BLaER1 (cell line): ENCODE data around the gene ARCN1.
A peak's percentile ranks its signal among the peaks of the same experiment; 100 is the strongest.

ENCODE experiments used
- H3K27ac ChIP-seq: shearing (Covaris generic); formaldehyde crosslinking; 2 replicates; pipeline ENCODE4 v1.8.1; 2022
- H3K27me3 ChIP-seq: shearing (Covaris generic); formaldehyde crosslinking; 2 replicates; pipeline ENCODE4 v1.8.1; 2022
- H3K36me3 ChIP-seq: shearing (Covaris generic); formaldehyde crosslinking; 2 replicates; pipeline ENCODE4 v1.8.1; 2022
- H3K4me1 ChIP-seq: shearing (Covaris generic); formaldehyde crosslinking; 2 replicates; pipeline ENCODE4 v1.8.1; 2022
- H3K4me2 ChIP-seq: shearing (Covaris generic); formaldehyde crosslinking; 2 replicates; pipeline ENCODE4 v1.8.1; 2022
- H3K4me3 ChIP-seq: shearing (Covaris generic); formaldehyde crosslinking; 2 replicates; pipeline ENCODE4 v1.8.1; 2022
- H3K9ac ChIP-seq: shearing (Covaris generic); formaldehyde crosslinking; 2 replicates; pipeline ENCODE4 v1.8.1; 2022
- H3K9me3 ChIP-seq: shearing (Covaris generic); formaldehyde crosslinking; 2 replicates; pipeline ENCODE4 v1.8.1; 2022
- H4K20me1 ChIP-seq: shearing (Covaris generic); formaldehyde crosslinking; 2 replicates; pipeline ENCODE4 v1.8.1; 2022
- Cebpa-rat ChIP-seq: shearing (Covaris generic); IDR thresholded peaks from 2 replicates; pipeline ENCODE4 v1.8.1; 2022

Gene ARCN1

GRCh38 chr11:118635237-118635591 lies 63.0 kb downstream of the ARCN1 start:
- no peak overlapping the region for H3K4me3 ChIP-seq
- no peak for TF ChIP-seq Cebpa-rat
- no peaks in the 10 kb centered on the region for H3K27me3 ChIP-seq
- H4K20me1 ChIP-seq, result no peaks in the 10 kb centered on the region
- no peaks in the 10 kb centered on the region for H3K36me3 ChIP-seq
- no peak overlapping the region for H3K27ac ChIP-seq
- H3K4me1 ChIP-seq, result peaks cover 7% of the 10 kb centered on the region
- no peaks in the 10 kb centered on the region for H3K9me3 ChIP-seq
- H3K4me2 ChIP-seq, result peak overlapping the region; percentile 70
- no peak overlapping the region for H3K9ac ChIP-seq

GRCh38 chr11:118635642-118636041 lies 63.4 kb downstream of the ARCN1 start:
- no peak overlapping the region for H3K9ac ChIP-seq
- no peak overlapping the region for H3K27ac ChIP-seq
- no peak overlapping the region for H3K4me3 ChIP-seq
- no peak overlapping the region for H3K4me2 ChIP-seq
- H3K36me3 ChIP-seq, result no peaks in the 10 kb centered on the region
- H3K4me1 ChIP-seq, result peaks cover 8% of the 10 kb centered on the region
- H3K9me3 ChIP-seq, result no peaks in the 10 kb centered on the region
- no peaks in the 10 kb centered on the region for H3K27me3 ChIP-seq
- no peak for TF ChIP-seq Cebpa-rat
- H4K20me1 ChIP-seq, result no peaks in the 10 kb centered on the region

- peaks cover 19% of the 10 kb centered on the region for H3K4me1 ChIP-seq
- H3K27ac ChIP-seq, result no peak overlapping the region
- no peaks in the 10 kb centered on the region for H4K20me1 ChIP-seq
- TF ChIP-seq Cebpa-rat, result no peak
- no peak overlapping the region for H3K9ac ChIP-seq
- H3K27me3 ChIP-seq, result no peaks in the 10 kb centered on the region
- H3K4me3 ChIP-seq, result no peak overlapping the region
- no peak overlapping the region for H3K4me2 ChIP-seq
- no peaks in the 10 kb centered on the region for H3K9me3 ChIP-seq
- H3K36me3 ChIP-seq, result no peaks in the 10 kb centered on the region
Measured at GRCh38 chr11:118636569-118637290, 64.5 kb downstream of the ARCN1 start.

GRCh38 chr11:118638726-118639125 lies 66.5 kb downstream of the ARCN1 start:
- H3K4me1 ChIP-seq, result peaks cover 24% of the 10 kb centered on the region
- H3K4me2 ChIP-seq, result no peak overlapping the region
- H3K9ac ChIP-seq, result no peak overlapping the region
- no peaks in the 10 kb centered on the region for H4K20me1 ChIP-seq
- H3K4me3 ChIP-seq, result no peak overlapping the region
- H3K27ac ChIP-seq, result no peak overlapping the region
- no peaks in the 10 kb centered on the region for H3K27me3 ChIP-seq
- no peaks in the 10 kb centered on the region for H3K36me3 ChIP-seq
- H3K9me3 ChIP-seq, result no peaks in the 10 kb centered on the region
- TF ChIP-seq Cebpa-rat, result no peak

GRCh38 chr11:118639899-118640298 lies 67.7 kb downstream of the ARCN1 start:
- H3K27ac ChIP-seq, result no peak overlapping the region
- TF ChIP-seq Cebpa-rat, result no peak
- H3K4me3 ChIP-seq, result no peak overlapping the region
- H4K20me1 ChIP-seq, result no peaks in the 10 kb centered on the region
- H3K4me1 ChIP-seq, result peaks cover 17% of the 10 kb centered on the region
- no peaks in the 10 kb centered on the region for H3K9me3 ChIP-seq
- no peaks in the 10 kb centered on the region for H3K27me3 ChIP-seq
- no peak overlapping the region for H3K4me2 ChIP-seq
- H3K36me3 ChIP-seq, result 0 out of 2 replicates have a peak, but pooled peaks cover 1% of the 10 kb centered on the region
- no peak overlapping the region for H3K9ac ChIP-seq

GRCh38 chr11:118640332-118641154 lies 68.3 kb downstream of the ARCN1 start:
- H4K20me1 ChIP-seq, result no peaks in the 10 kb centered on the region
- TF ChIP-seq Cebpa-rat, result no peak
- H3K27me3 ChIP-seq, result no peaks in the 10 kb centered on the region
- H3K9me3 ChIP-seq, result no peaks in the 10 kb centered on the region
- H3K4me3 ChIP-seq, result no peak overlapping the region
- no peak overlapping the region for H3K27ac ChIP-seq
- H3K36me3 ChIP-seq, result peaks cover 7% of the 10 kb centered on the region; the same call in 1 of the 2 replicates
- H3K4me2 ChIP-seq, result no peak overlapping the region
- H3K9ac ChIP-seq, result no peak overlapping the region
- H3K4me1 ChIP-seq, result peaks cover 17% of the 10 kb centered on the region

- Histone ChIP-seq H3K27me3 (no peaks in the 10 kb centered on the region), H3K9me3 (no peaks in the 10 kb centered on the region), H3K4me3 (no peak overlapping the region), H3K4me1 (peaks cover 17% of the 10 kb centered on the region), H4K20me1 (no peaks in the 10 kb centered on the region), H3K36me3 (peaks cover 9% of the 10 kb centered on the region; the same call in 1 of the 2 replicates), H3K4me2 (peak overlapping the region; percentile 49), H3K9ac (no peak overlapping the region), H3K27ac (no peak overlapping the region)
- no peak for TF ChIP-seq Cebpa-rat
Measured at GRCh38 chr11:118641397-118642019, 69.3 kb downstream of the ARCN1 start.

- no peak overlapping the region for H3K27ac ChIP-seq
- H3K9me3 ChIP-seq, result no peaks in the 10 kb centered on the region
- TF ChIP-seq Cebpa-rat, result no peak
- H3K4me3 ChIP-seq, result no peak overlapping the region
- H3K4me1 ChIP-seq, result peaks cover 17% of the 10 kb centered on the region
- no peak overlapping the region for H3K4me2 ChIP-seq
- no peaks in the 10 kb centered on the region for H3K27me3 ChIP-seq
- H4K20me1 ChIP-seq, result no peaks in the 10 kb centered on the region
- H3K9ac ChIP-seq, result no peak overlapping the region
- peaks cover 9% of the 10 kb centered on the region; the same call in 1 of the 2 replicates for H3K36me3 ChIP-seq
Measured at GRCh38 chr11:118643142-118643994, 71.2 kb downstream of the ARCN1 start.

GRCh38 chr11:118643995-118644345 lies 71.8 kb downstream of the ARCN1 start:
- no peaks in the 10 kb centered on the region for H4K20me1 ChIP-seq
- H3K4me2 ChIP-seq, result no peak overlapping the region
- no peak for TF ChIP-seq Cebpa-rat
- H3K4me1 ChIP-seq, result peaks cover 17% of the 10 kb centered on the region
- H3K9ac ChIP-seq, result no peak overlapping the region
- peaks cover 9% of the 10 kb centered on the region; the same call in 1 of the 2 replicates for H3K36me3 ChIP-seq
- no peaks in the 10 kb centered on the region for H3K9me3 ChIP-seq
- no peak overlapping the region for H3K27ac ChIP-seq
- H3K27me3 ChIP-seq, result no peaks in the 10 kb centered on the region
- no peak overlapping the region for H3K4me3 ChIP-seq
